ENCODE measurements around the gene CDCA3.

Gene CDCA3

GRCh38 chr12:6852651-6853354 is 1.7 kb upstream of the CDCA3 start:
- DNase-seq = peak; percentile 67

GRCh38 chr12:6851921-6852650 is 1.0 kb upstream of the CDCA3 start, which contains the start of gene USP5:
Gene USP5 (plus strand): TSS chr12:6852150. CDS start chr12:6852180, 30 bp downstream.
- DNase-seq = peak; percentile 100

- no peak for DNase-seq
Measured at GRCh38 chr12:6850796-6851152, 312 bp downstream of the CDCA3 start.

- DNase-seq = no peak
Measured at GRCh38 chr12:6849976-6850560, 1.0 kb downstream of the CDCA3 start.

- DNase-seq = no peak
Measured at GRCh38 chr12:6849427-6849826, 1.7 kb downstream of the CDCA3 start.

GRCh38 chr12:6847676-6848075 is 3.4 kb downstream of the CDCA3 start:
- DNase-seq = no peak

- no peak for DNase-seq
Measured at GRCh38 chr12:6846316-6846869, 4.7 kb downstream of the CDCA3 start.

- DNase-seq = no peak
Measured at GRCh38 chr12:6845395-6845794, 5.7 kb downstream of the CDCA3 start.

- no peak for DNase-seq
Measured at GRCh38 chr12:6843118-6843902, 7.8 kb downstream of the CDCA3 start.

- no peak for DNase-seq
Measured at GRCh38 chr12:6842075-6842474, 9.0 kb downstream of the CDCA3 start.

GRCh38 chr12:6840761-6841515 is 10.1 kb downstream of the CDCA3 start, which contains the start of gene GNB3:
Gene GNB3 (plus strand): TSS chr12:6840925. CDS start chr12:6841288, 363 bp downstream.
- no peak for DNase-seq

GRCh38 chr12:6840330-6840729 is 10.8 kb downstream of the CDCA3 start:
- no peak for DNase-seq

GRCh38 chr12:6839482-6840201 is 11.4 kb downstream of the CDCA3 start:
- no peak for DNase-seq

- no peak for DNase-seq
Measured at GRCh38 chr12:6838854-6839253, 12.2 kb downstream of the CDCA3 start.

GRCh38 chr12:6837370-6838060 is 13.6 kb downstream of the CDCA3 start:
- no peak for DNase-seq

GRCh38 chr12:6836851-6837250 is 14.2 kb downstream of the CDCA3 start:
- no peak for DNase-seq

- peak; percentile 23 for DNase-seq
Measured at GRCh38 chr12:6834873-6835272, 16.2 kb downstream of the CDCA3 start.

GRCh38 chr12:6834254-6834653 is 16.8 kb downstream of the CDCA3 start:
- no peak for DNase-seq

- no peak for DNase-seq
Measured at GRCh38 chr12:6833189-6833890, 17.7 kb downstream of the CDCA3 start.

- no peak for DNase-seq
Measured at GRCh38 chr12:6832125-6832524, 19.0 kb downstream of the CDCA3 start.

All from fibroblast of skin of right biceps (primary cell).